Measurements from ENCODE around the gene ZBTB40. TPM values are rescaled to one million over a fixed set of nuclear protein-coding genes. Genes with fewer than 3 reads are reported as not detected.

ZBTB40 gene
- total RNA-seq, 1 experiment from 2014 or later: 19.5 TPM

- peaks cover 75% of the 10 kb centered on the region for H3K79me2 ChIP-seq (ENCODE audit: insufficient read depth, low read length)
- no peaks in the 10 kb centered on the region for H3K4me1 ChIP-seq (ENCODE audit: control insufficient read depth in 1 of 2, insufficient read depth in 2 of 2, low read length in 2 of 2)
- no peak overlapping the region for H3K27ac ChIP-seq (ENCODE audit: low read depth, low read length)
- H4K20me1 ChIP-seq (ENCODE audit: insufficient read depth): 0 out of 2 replicates have a peak, but pooled peaks cover 3% of the 10 kb centered on the region
- CTCF ChIA-PET: interaction anchor here (0.6 to 0.7 kb wide), 2 partner anchors 10 to 34 kb away, joined by 3 read pairs; no protein-coding TSS in a partner anchor
- H2AFZ ChIP-seq (ENCODE audit: low read depth, low read length, poor library complexity, severe bottlenecking): no peak overlapping the region
- no peaks in the 10 kb centered on the region for H3K9me2 ChIP-seq (ENCODE audit: insufficient read depth)
- H3K9ac ChIP-seq (ENCODE audit: low read length): no peak overlapping the region
- RAD21 ChIA-PET (ENCODE audit: low non-redundant PET in 1 of 2, low total read pairs in 2 of 2, uncharacterized antibody in 2 of 2, unreplicated experiment in 2 of 2): no interaction called here
- no peaks in the 10 kb centered on the region for H3K36me3 ChIP-seq (ENCODE audit: control insufficient read depth in 1 of 2, insufficient read depth in 2 of 2, low read length in 2 of 2)
- H3K4me2 ChIP-seq (ENCODE audit: low read length): no peak overlapping the region
- no peaks in the 10 kb centered on the region for H3K9me3 ChIP-seq (ENCODE audit: control insufficient read depth in 1 of 2, insufficient read depth in 1 of 2, low read depth in 1 of 2, low read length in 2 of 2)
- ATAC-seq (no peak), DNase-seq (ENCODE audit: low read depth, low spot score) (no peak)
- no peak overlapping the region for H3K4me3 ChIP-seq (replicated peaks in 1 of 2; ENCODE audit: low read depth in 1 of 2, low read length in 2 of 2)
- no TSS peak for BruUV-seq (replicated peaks)
- POLR2A ChIA-PET: no interaction called here
- TF ChIP-seq, protein P1, sequence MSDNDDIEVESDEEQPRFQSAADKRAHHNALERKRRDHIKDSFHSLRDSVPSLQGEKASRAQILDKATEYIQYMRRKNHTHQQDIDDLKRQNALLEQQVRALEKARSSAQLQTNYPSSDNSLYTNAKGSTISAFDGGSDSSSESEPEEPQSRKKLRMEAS (IDR thresholded peaks at IDR 0.05): no peak
- TF ChIP-seq JUND (IDR thresholded peaks at IDR 0.05): no peak
- TF ChIP-seq ZFX (IDR thresholded peaks at IDR 0.05): no peak
- no peak for TF ChIP-seq FOSL1 (IDR thresholded peaks at IDR 0.05; ENCODE audit: low read depth)
- TF ChIP-seq ZBTB33 (IDR thresholded peaks at IDR 0.05; ENCODE audit: extremely low read depth, insufficient replicate concordance, low read length): no peak
- TF ChIP-seq CBX3 (IDR thresholded peaks at IDR 0.05; ENCODE audit: low read depth): no peak
- no peak for TF ChIP-seq ELF1 (IDR thresholded peaks at IDR 0.05; ENCODE audit: borderline replicate concordance, low read depth)
- TF ChIP-seq YY1 (IDR thresholded peaks at IDR 0.05; ENCODE audit: extremely low read depth, insufficient replicate concordance, low read depth, low read length): no peak
- TF ChIP-seq TCF7L2 (IDR thresholded peaks at IDR 0.05; ENCODE audit: borderline replicate concordance, extremely low read depth, insufficient read depth, insufficient read length): no peak
- TF ChIP-seq SIN3A (IDR thresholded peaks at IDR 0.05; ENCODE audit: low read depth): no peak
- no peak for TF ChIP-seq REST (IDR thresholded peaks at IDR 0.05; ENCODE audit: low read depth)
- no peak for TF ChIP-seq POLR2A (IDR thresholded peaks at IDR 0.05; ENCODE audit: borderline replicate concordance, extremely low read depth, insufficient read depth, insufficient read length)
- no peak for TF ChIP-seq ZNF274 (IDR thresholded peaks at IDR 0.05; ENCODE audit: low read depth, low read length)
- TF ChIP-seq EGR1 (IDR thresholded peaks at IDR 0.05; ENCODE audit: low read depth): no peak
- no peak for TF ChIP-seq ATF3 (IDR thresholded peaks at IDR 0.05)
- no peak for TF ChIP-seq RAD21 (IDR thresholded peaks at IDR 0.05; ENCODE audit: low read depth)
- TF ChIP-seq POLR2AphosphoS5 (IDR thresholded peaks at IDR 0.05; ENCODE audit: low read depth, low read length): no peak
- no peaks in the 10 kb centered on the region for H3K27me3 ChIP-seq (ENCODE audit: insufficient read depth, low read length)
- intact Hi-C loops (cut with micrococcal nuclease): no loop called here
Measured at GRCh38 chr1:22461678-22462527, 10.3 kb downstream of the ZBTB40 start.

Measured in HCT116 (cell line).